Progenitor cell of endocrine pancreas (in vitro differentiated cells): ENCODE results near the gene WDFY4. TPM values are rescaled to one million over a fixed set of nuclear protein-coding genes. Genes with fewer than 3 reads are reported as not detected.

ENCODE experiments used
- DNase-seq: peaks from one replicate; pipeline ENCODE4 v3.0.0; 2021; ENCODE audit warnings: low spot score; ENCODE audit not compliant: unreplicated experiment
- H3K27ac Mint-ChIP-seq: 2 replicates; pipeline ENCODE4 v1.8.0; 2021; ENCODE audit warnings: mild to moderate bottlenecking, moderate library complexity, mixed read lengths
- H3K27me3 Mint-ChIP-seq: 2 replicates; pipeline ENCODE4 v1.8.0; 2021; ENCODE audit warnings: mixed read lengths
- H3K36me3 Mint-ChIP-seq: 2 replicates; pipeline ENCODE4 v1.8.0; 2022; ENCODE audit warnings: mixed read lengths; ENCODE audit not compliant: insufficient read depth
- H3K4me1 Mint-ChIP-seq: 2 replicates; pipeline ENCODE4 v1.8.0; 2021; ENCODE audit warnings: low read depth, mixed read lengths
- H3K4me3 Mint-ChIP-seq: 2 replicates; pipeline ENCODE4 v1.8.0; 2021; ENCODE audit warnings: low read depth, mild to moderate bottlenecking, moderate library complexity, mixed read lengths
- H3K9me3 Mint-ChIP-seq: 2 replicates; pipeline ENCODE4 v1.8.0; 2021; ENCODE audit warnings: low read depth, mixed read lengths
- total RNA-seq: library from RNA; stranded (reverse); gene quantifications from 2 replicates; pipeline ENCODE4 v1.2.1, GENCODE V29; 2021
- TF ChIP-seq, protein P1 (sequence below): fragments of 200-600 bp; sonication (generic); IDR thresholded peaks from one replicate; pipeline ENCODE4 v1.5.0; 2021; ENCODE audit warnings: antibody characterized with exemption, mild to moderate bottlenecking; ENCODE audit not compliant: unreplicated experiment

The WDFY4 gene
- total RNA-seq, 1 donor from 2014 or later: 0.07 TPM

DNA sequence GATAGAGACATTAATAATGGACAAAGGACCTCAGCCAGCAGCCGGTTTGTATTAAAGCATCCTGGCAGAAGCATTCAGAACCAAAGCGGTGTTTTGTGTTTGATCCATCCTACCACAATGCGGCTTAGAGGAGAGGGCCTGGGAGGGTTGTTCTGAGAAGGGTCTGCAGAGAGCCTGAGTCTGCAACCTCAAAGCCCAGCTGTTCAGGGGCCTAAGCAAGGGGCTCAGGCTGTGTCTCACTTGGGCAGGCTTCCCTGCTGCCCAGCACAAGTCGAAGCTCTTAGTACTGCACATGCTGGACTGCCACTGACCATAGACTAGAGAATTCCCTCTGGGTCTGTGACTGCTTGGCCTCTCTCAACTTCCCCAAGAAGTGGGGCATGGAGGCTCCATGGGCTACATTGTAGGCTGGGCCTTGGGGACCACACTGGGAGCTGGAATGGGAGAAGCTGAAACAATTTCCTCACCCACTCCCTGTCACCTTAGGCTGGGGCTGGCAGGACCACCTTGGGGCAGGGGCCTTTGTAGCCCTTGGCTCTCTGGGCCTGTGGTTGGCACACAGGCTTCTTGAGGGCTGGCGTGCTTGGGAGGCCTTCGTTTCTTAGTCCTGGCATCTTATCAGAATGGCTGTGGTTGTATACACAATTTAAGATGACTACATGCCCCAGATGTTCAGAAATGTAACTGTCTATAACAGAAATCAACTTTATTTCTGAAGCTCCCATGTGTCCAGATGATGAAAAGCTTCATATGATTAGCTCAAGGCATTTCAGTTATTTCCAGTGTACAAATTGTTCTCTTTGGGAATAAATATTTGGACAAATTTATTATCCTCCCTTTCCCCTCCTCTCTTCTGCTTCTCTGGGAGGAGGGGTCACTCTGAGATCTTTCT is 210.5 kb downstream of the WDFY4 start:
- H3K4me3 Mint-ChIP-seq: no peak overlapping the region
- no peaks in the 10 kb centered on the region for H3K4me1 Mint-ChIP-seq
- no peaks in the 10 kb centered on the region for H3K36me3 Mint-ChIP-seq
- no peaks in the 10 kb centered on the region for H3K9me3 Mint-ChIP-seq
- H3K27me3 Mint-ChIP-seq: peaks cover 5% of the 10 kb centered on the region
- no peak overlapping the region for H3K27ac Mint-ChIP-seq
- TF ChIP-seq, protein P1, sequence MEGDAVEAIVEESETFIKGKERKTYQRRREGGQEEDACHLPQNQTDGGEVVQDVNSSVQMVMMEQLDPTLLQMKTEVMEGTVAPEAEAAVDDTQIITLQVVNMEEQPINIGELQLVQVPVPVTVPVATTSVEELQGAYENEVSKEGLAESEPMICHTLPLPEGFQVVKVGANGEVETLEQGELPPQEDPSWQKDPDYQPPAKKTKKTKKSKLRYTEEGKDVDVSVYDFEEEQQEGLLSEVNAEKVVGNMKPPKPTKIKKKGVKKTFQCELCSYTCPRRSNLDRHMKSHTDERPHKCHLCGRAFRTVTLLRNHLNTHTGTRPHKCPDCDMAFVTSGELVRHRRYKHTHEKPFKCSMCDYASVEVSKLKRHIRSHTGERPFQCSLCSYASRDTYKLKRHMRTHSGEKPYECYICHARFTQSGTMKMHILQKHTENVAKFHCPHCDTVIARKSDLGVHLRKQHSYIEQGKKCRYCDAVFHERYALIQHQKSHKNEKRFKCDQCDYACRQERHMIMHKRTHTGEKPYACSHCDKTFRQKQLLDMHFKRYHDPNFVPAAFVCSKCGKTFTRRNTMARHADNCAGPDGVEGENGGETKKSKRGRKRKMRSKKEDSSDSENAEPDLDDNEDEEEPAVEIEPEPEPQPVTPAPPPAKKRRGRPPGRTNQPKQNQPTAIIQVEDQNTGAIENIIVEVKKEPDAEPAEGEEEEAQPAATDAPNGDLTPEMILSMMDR: no peak
- DNase-seq: no peak

DNA sequence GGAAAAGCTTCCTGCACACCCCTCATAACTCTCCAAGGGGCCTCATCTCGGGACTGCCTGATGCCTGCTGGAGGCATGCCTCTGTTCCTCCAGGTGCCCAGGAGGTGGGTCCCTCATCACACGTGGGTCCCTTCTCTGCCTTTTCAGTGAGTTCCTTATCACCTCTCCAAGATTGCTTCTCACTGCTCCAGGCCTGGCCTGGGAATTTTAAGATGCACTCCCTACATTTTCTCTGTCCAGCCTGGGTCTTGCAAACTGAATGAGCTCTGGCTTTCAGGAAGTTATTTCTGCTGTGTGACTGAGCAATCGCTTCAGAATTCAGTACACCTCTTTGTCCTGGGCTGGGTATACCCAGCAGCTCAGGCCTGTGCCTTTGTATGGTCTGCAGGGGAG is 211.1 kb downstream of the WDFY4 start:
- Mint-ChIP-seq H3K36me3 (no peaks in the 10 kb centered on the region), H3K27ac (no peak overlapping the region), H3K4me1 (no peaks in the 10 kb centered on the region), H3K27me3 (peaks cover 3% of the 10 kb centered on the region), H3K4me3 (no peak overlapping the region), H3K9me3 (no peaks in the 10 kb centered on the region)
- no peak for DNase-seq
- TF ChIP-seq, protein P1: no peak

DNA sequence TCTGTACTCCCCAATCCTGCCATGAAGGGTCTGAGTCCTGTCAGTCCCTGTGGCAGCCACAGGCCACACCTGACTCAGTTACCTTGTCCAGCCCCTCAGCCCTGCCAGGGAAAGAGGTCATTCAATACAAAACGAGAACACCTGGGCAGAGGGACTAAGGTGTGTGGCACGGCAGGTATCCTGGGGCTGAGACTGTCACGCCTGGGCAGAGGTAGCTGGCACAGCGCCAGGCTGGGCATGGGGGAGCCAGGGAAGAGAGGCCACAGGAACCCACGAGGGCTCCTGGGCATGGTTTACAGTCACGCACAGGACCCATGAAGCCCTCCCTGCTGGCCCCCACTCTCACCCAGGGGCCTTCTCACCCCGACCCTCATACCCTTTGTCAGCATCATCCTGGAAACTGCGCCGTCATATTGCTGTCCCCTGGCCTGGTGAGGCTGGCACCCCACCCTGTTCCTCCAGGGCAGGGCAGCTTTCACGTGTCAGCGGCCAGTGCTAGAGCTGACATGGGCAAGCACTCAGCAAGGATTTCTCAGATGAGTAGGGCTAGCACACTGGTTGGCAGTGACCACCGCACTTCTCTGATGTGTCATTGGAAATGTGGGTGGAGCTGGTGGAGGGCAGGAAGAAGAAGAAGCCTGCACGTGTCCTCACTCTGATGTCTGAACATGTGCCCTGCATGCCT is 212.2 kb downstream of the WDFY4 start:
- no peaks in the 10 kb centered on the region for H3K36me3 Mint-ChIP-seq
- TF ChIP-seq, protein P1: no peak
- no peak for DNase-seq
- H3K4me1 Mint-ChIP-seq: no peaks in the 10 kb centered on the region
- H3K27ac Mint-ChIP-seq: no peak overlapping the region
- no peaks in the 10 kb centered on the region for H3K9me3 Mint-ChIP-seq
- no peak overlapping the region for H3K4me3 Mint-ChIP-seq
- peaks cover 3% of the 10 kb centered on the region for H3K27me3 Mint-ChIP-seq

DNA sequence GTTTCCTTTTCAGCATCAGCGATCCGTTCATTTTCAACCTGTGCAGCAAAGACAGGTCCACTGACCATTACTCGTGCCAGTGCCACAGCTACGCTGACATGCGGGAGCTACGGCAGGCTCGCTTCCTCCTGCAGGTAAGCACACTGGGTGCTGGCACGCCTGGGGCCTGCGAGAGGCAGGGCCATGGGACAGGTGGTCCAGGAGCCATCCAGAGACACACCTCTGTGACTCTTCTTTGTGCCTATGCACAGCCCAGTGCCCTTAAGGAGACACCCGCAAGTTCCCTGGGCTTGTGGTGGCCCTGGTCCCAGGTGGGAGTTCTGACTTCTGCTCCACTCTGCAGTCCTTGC is 212.7 kb downstream of the WDFY4 start:
- no peaks in the 10 kb centered on the region for H3K4me1 Mint-ChIP-seq
- peaks cover 3% of the 10 kb centered on the region for H3K27me3 Mint-ChIP-seq
- H3K36me3 Mint-ChIP-seq: no peaks in the 10 kb centered on the region
- H3K9me3 Mint-ChIP-seq: no peaks in the 10 kb centered on the region
- TF ChIP-seq, protein P1: no peak
- DNase-seq: no peak
- H3K4me3 Mint-ChIP-seq: no peak overlapping the region
- no peak overlapping the region for H3K27ac Mint-ChIP-seq

DNA sequence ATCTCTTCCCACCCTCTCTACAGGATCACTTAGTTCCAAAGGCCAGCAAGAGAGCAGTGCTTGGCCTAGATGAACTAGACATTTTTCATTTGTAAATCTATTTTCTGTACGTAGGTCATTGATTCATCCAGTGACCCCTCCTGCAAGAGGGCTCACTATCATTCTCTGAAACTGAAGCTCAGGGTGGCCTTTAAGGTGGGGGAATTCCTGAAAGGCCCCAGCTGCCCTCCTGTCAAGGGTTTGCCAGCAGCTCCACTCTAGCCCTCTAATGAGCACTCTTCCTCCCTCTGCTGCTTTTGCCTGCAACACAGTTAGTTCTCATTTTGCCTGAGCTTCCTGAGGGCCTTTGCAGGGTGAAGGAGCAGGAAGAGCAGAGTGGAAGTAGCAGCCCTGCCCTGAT is 213.8 kb downstream of the WDFY4 start:
- Mint-ChIP-seq H3K27me3 (peaks cover 3% of the 10 kb centered on the region), H3K36me3 (no peaks in the 10 kb centered on the region), H3K4me3 (no peak overlapping the region), H3K4me1 (no peaks in the 10 kb centered on the region), H3K9me3 (no peaks in the 10 kb centered on the region), H3K27ac (no peak overlapping the region)
- no peak for DNase-seq
- TF ChIP-seq, protein P1: no peak
